ENCODE data around the gene NDUFAF7.
"Not testable (repeated sequence)": the region's sequence is repeated elsewhere in the genome, so short reads cannot be mapped to it uniquely, and the experiment has no call there.

NDUFAF7 gene

DNA sequence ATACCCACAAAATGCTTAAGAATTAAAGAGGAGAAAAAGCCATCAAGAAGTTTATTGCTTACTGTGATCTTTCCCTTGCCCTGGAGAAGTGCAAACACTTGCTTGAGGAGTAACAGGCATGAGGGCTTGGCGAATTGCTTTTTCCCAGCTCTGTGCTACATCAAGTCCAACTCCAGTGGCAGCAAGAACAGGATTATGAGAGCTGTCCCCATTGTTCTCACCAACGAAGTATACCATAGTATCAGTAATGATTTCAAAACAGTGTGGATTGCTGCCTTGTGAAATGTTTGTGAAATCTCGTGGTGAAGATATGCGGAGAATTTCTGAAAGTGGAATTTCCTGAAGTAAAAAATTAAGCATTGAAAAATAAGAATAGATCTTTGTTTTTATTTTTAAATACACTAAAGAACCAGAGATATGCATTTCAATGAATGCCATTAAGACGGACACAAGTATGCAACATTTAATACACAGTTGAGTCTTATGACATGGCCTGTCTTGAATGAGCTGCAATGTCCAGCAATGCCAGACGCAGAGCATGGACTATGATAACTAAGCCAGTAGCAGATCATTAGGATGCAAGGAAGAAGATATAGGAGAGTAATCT lies 43.0 kb downstream of the NDUFAF7 start:
- DNase-seq (ENCODE audit: low read depth, low spot score) = no peak

DNA sequence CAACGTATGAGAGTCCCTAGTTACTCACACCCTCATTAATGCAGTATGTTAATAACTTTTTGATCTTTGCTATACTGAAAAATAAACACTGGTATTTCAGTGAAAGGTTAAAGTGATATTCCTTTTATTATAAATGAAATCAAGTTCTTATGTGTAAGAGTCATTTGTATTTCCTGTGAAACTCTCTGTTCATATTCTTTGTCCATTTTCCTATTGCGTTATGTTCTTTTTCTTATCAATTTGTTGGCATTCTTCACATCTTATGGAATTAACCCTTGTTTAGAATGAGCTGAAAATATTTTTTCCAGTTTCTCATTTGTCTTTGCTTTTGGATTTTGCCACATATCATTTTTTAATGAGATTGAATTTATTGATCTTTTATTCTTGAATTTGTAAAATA lies 44.8 kb downstream of the NDUFAF7 start:
- H3K27ac ChIP-seq = no peak overlapping the region
- DNase-seq (ENCODE audit: low read depth, low spot score) = no peak

More for the DNA sequence above, 43.0 kb downstream of the NDUFAF7 start:
- H3K27ac ChIP-seq = no peak overlapping the region

GRCh38 chr2:37281916-37282315 lies 50.5 kb downstream of the NDUFAF7 start:
- no peak for DNase-seq (ENCODE audit: low read depth, low spot score)

GRCh38 chr2:37282746-37283145 lies 51.3 kb downstream of the NDUFAF7 start:
- DNase-seq (ENCODE audit: low read depth, low spot score) = no peak
- H3K27ac ChIP-seq = no peak overlapping the region

More at GRCh38 chr2:37281916-37282315, 50.5 kb downstream of the NDUFAF7 start:
- H3K27ac ChIP-seq = no peak overlapping the region

- DNase-seq (ENCODE audit: low read depth, low spot score) = peak; percentile 10
- no peak overlapping the region for H3K27ac ChIP-seq
These were observed 51.7 kb downstream of the NDUFAF7 start for GRCh38 chr2:37283207-37283606.

DNA sequence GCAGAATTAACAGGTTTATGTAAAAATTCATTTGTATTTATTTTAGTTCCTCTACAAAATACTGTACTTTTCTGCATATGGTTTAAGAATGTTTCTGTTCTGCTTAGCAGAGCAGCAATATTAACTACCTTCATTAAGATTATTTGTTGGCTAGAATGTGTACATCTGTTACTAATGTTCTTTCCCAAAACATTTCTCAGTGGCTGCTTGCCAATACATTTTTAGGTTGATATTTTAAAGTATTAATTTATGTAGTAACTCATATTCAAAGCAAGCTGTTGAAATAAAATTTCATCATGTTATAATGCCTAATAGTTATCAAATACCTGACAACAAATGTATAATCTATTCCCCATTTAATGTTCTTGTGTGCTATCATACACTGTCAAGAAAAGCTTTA lies 52.9 kb downstream of the NDUFAF7 start:
- no peak overlapping the region for H3K27ac ChIP-seq
- DNase-seq (ENCODE audit: low read depth, low spot score) = no peak

- no peak overlapping the region for H3K27ac ChIP-seq
- no peak for DNase-seq (ENCODE audit: low read depth, low spot score)
These were observed 56.5 kb downstream of the NDUFAF7 start for GRCh38 chr2:37287966-37288365.

DNA sequence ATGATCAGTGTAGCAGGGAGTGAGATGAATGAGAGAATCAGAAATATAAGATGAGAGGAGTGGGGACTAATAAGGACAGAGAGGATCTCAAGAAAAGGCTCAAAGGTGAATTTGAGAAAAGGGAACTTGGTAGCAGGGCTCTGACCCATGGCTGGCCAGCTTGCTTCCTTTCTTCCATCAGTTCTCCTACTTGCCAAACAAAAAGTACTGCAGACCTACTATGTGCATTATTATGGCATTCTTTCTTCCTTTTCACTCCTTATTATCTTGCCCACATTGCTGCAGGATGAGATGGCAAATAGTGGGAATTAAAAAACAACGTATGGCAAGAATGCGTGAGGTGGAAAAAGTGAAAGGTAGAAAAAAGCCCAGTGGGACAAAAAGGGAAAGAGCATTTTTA lies 60.2 kb downstream of the NDUFAF7 start:
- DNase-seq (ENCODE audit: low read depth, low spot score) = no peak

DNA sequence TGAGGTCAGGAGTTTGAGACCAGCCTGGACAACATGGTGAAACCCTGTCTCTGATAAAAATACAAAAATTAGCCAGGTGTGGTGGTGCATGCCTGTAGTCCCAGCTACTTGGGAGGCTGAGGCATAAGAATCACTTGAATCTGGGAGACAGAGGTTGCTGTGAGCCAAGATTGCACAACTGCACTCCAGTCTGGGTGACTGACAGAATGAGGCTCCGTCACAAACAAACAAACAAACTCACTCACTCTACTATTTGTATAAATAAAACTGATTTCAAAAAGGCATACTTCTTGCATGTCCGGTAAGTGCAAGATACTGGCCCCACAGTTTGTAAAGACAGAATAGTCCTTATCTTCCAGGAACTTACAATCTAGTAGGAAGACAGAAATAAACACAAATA lies 63.4 kb downstream of the NDUFAF7 start:
- H3K27ac ChIP-seq; DNase-seq (ENCODE audit: low read depth, low spot score): not testable (repeated sequence)

More for the DNA sequence above, 60.2 kb downstream of the NDUFAF7 start:
- H3K27ac ChIP-seq = no peak overlapping the region

DNA sequence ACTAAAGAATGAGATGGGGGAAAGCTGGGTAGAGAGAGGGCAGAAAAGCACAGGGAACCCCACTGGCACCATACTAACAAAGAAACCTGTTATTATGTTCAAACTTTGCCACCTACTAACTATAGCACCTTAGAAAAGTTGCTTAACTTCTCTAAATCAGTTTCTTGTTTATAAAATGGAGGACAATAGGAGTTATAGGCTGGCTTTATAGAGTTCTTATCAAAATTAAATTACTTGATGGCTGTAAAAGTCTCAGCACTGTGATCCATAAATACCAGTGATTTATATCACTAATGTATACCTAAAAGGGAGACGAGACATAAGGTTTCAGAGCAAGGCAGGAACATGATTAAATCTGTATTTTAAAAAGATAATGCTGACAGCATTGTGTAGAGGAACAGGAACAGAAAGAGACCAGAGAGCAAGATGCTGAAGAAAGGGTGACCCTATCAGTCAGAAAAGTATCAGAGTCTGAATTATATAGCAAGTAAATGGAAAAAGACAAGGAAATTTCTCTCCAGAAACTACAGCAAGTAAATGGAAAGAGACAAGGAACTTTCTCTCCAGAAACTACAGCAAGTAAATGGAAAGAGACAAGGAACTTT lies 64.1 kb downstream of the NDUFAF7 start:
- no peak for DNase-seq (ENCODE audit: low read depth, low spot score)
- H3K27ac ChIP-seq = no peak overlapping the region

- DNase-seq (ENCODE audit: low read depth, low spot score) = no peak
- no peak overlapping the region for H3K27ac ChIP-seq
These were observed 66.2 kb downstream of the NDUFAF7 start for GRCh38 chr2:37297632-37298031.

All from epithelial cell of prostate (primary cell).